ENCODE data around the gene TBC1D17.
"Not testable (repeated sequence)": the region's sequence is repeated elsewhere in the genome, so short reads cannot be mapped to it uniquely, and the experiment has no call there.

The TBC1D17 gene

DNA sequence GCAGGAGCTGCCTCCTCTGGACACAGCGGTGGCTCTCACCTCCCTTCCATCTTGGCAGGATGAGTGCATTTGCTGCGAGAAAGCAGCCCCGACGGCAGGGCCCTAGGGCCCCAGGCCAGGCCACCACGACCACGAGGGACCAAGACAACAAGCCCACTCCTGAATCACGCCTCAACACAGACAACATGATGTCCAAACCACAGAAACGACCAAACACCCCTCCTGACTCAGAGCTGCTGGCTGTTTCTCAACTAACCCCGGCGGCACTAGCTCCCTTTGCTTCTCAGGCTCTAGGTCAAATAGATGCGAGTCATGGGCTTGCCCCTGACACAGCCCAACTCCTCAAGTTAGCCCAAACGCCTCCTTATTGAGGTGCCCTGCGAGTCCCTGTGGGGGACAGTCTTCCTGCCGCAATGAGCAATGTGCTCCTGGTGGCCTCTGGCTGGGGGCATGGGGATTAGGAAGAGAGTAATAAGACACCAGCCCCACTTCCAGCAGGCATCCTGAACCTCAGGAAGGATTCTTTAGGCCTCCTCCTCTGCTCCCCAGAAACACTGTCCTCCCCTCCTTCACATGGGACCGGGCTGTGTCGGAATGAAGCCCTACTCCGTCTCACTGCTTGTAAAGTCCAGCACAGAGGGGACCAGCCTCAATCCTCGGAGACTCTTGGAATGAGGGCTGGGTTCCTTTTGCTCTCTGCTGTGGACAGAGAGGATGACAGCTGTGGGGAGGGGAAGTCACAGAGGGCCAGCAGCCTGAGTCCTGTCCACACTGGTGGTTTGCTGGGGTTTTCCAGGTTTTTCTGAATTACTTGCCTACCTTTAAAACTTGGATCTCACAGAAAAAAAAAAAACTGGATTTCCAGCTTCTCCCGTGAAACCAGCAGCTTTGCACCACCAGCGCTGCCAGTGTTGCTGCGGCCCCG lies 44.6 kb downstream of the TBC1D17 start:
- DNase-seq (ENCODE audit: low read depth): no peak

DNA sequence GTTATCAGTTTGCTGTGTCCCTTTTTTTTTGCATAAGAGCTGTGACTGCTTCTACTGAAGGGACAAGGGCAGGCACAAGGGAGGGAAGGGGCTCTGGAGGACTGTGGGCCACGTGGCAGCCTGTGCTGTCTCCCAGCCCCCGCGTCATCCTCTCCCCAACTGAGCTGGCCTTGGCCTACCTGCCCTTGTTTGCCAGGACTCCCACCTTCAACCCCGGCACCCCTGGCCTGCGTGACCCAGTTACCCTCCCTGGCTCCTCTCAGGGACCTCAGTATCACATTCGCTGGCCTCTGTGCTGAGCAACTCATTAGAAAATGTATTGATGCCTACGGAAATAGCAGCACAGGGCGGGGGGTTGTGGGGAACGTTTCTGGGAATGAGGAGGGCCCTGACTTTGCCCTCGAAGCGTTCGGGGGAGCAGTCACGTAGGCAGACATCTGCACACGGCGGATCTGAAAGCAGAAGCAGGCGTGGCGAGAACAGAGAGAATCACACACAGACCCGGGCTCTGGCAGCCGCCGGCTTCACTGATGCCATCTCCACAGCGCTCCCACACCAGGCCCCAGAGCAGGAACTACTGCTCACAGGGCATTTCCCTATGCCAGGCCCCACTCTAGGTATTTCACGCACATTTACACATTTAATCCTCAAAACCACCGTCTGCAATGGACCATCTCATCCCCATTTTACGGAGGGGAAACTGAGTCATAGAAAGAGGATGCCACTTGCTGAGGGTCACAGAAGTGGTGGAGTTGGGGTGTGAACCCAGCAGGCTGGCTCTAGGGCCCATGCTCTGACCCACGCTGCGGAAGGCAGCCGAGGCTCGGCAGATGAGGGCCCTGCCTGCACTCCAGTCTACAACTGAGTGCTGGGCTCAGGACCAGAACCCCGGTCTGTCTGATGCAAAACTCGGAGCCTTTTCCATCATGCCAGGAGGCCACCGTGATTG lies 45.8 kb downstream of the TBC1D17 start:
- no peak for DNase-seq (ENCODE audit: low read depth)

DNA sequence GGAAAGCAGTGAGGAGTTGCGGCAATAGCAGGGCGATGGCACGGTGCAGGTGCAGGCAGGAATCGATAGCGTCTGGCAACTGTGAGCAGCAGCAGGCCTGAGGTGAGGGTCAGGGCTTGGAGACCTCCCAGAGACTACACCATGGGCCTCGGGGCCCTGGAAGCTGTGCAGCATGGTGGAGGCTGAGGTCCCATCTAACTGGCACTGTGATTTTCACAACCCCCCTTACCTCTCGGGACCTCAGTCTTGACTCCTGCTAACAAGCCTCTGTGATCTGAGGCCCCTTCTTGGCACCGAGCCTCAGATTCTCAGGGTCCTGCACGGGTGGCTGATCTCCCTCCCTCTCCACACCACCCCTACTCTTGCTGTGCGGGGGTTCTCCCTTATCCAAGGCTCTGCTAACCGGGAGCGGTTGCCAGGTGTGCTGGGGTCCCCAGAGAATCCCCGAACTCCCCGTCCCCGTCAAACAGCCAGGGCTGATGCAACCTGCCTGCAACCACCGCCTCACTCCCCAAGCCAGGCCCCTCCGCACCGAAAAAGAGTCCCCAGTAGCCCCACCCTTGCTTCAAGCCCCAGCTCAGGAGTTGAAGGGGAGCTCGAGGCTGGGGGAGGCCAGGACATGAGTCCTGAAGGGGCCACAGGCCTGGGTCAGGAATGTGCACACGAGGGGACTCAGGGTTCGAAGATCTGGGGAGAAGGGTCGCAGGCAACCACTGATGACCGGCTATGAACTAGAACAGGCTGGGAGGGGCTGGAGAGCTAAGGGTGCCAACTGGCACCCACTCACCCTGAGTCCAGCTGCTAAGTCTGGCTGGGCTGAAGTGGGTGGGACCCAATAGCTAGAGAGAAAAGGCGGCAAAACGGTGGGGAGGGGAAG lies 46.7 kb downstream of the TBC1D17 start:
- DNase-seq (ENCODE audit: low read depth): no peak

DNA sequence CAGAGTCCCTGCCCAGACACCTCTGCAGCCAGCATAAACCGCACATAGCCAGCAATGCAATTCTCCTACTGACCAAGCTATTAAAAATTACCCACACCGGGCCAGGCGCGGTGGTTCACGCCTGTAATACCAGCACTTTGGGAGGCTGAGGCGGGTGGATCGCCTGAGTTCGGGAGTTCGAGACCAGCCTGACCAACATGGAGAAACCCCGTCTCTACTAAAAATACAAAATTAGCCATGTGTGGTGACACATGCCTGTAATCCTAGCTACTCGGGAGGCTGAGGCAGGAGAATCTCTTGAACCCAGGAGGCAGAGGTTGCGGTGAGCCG lies 47.3 kb downstream of the TBC1D17 start:
- not testable (repeated sequence) for DNase-seq (ENCODE audit: low read depth)

DNA sequence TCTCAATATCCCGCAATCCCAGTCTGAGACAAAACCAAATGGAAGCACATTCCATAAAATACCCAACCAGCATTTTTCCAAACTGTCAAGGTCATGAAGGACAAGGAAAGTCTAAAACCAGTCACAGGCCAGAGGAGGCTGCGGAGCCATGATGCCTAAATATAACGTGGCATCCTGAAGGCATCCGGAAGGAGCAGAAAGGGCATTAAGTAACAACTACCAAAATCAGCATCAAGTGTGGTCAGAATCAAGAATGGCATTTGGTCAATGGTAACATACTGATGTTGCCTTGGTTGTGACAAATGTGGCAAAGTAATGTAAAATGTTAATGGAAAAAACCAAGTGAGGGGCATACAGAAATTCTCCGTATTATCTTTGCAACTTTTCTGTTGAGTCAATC lies 48.0 kb downstream of the TBC1D17 start:
- no peak for DNase-seq (ENCODE audit: low read depth)

DNA sequence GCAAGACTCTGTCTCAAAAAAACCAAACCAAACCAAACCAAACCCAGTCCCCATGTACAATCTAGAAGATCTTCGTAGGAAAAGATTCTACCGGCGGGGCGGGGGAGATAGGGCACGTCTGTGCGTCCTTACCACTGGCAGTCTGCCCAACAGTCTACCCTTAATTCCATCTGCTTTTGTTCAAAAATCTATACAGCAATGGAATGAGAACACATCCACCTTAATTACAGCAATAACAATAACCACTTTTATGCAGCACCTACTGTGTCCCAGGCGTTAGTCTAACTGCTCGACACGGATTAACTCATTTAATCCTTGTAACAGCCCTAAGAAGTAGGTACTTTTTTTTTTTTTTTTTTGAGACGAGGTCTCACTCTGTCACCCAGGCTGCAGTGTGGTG lies 49.0 kb downstream of the TBC1D17 start:
- no peak for DNase-seq (ENCODE audit: low read depth)

DNA sequence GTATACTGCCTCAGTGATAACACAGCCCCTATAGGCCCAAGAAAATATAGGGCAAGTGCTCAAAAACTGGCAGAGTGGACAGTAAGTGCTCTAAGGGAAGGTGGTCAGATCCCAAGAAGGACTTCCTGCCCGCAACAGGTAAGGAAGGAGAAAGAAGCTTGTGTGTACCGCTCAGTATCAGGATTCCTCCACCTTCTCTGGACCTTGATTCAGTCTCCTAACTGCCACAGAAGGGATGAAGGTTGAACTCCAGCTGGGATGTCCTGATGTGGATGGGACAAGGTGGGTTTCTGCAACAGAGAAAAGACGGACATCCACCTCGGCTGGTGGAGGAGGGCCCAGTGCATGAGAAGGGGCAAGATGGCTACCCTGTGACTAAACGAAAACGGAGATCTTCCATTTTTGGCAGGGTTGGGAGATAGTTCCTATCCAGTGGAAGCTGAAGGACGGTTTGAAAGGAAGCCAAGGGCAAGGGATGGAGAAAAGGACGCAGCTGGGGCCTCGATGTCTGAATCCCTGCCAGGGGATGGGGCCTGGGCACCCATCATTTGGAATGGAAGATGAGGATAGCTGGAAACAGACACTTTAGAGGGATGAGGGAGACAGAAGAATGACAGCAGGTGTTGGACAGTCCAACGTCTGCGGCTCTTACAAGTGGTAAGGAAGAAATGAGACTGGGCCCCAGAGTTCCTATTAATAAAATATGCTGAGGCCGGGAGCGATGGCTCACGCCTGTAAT lies 50.2 kb downstream of the TBC1D17 start:
- no peak for DNase-seq (ENCODE audit: low read depth)

DNA sequence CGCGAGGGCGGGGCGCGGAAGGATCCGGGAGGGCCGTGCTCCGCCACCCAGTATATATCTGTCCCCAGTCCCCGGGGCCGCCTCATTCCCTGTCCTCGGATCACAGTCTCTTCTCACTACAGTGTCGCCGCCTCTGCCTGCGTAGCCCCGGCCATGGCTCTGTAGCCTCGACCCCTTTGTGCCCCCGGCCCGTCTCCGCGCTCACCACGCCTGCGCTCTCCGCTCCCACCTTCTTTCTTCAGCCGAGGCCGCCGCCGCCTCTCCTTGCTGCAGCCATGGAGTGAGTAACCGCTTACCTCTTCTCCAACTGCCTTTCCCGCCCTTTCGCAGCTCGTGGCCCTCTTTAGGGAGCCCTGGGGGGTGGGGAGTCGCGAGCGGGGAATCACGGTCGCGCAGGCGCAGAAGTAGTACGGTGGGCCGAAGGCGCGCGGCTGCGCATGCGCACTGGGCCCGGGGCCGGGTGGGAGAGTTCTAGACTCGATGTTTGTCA lies 51.7 kb downstream of the TBC1D17 start, which contains the start of the genes ATF5 and NUP62:
Gene ATF5, plus strand, starts transcription at position 85 of the 490 bp plus-strand sequence. CDS start 1,646 bp downstream, outside the sequence.
Gene NUP62, minus strand, starts transcription at position 384 of the 490 bp plus-strand sequence. CDS start 19,697 bp downstream, outside the sequence.
- DNase-seq (ENCODE audit: low read depth): peak; percentile 96

DNA sequence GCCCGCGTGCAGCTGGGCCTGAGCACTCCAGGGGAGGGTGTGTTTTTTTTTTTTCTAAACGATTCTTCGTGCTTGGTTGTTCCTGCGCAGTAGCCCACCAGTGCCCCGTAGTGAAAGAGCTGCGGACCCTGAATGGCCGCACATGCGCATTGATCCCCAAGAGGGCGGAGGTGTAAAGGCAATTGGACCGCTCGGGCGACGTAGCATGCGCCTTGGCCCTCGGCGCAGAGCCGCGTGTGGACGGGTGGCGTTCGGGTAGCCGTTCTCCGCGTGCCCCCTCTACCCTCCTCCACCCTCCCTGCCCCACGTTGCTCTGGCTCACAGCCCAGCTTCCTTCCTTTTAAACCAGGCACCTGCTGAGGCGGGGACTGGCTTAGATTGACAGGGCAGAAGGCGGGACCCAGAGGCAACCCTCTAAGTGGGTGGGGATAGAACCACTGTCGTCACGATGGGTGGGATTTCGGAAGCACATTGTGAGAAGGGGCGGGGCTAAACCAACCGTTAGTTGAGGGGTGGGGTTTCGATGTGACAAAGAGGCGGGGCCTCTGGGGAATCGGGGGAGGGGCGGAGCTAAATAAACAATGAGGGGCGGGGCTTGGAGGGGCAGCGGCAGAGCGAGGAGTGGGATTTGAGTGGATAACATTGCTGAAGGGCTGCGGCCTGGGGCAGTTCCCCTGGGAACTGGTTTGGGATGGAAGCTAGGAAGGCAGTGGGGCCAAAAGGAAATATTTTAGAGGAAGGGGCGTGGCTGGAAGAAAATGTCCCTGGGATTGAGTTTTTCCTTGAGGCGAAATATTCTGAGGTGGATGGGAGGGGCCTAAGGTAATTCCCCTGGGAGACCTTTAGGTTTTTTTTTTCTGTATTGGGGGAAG lies 52.3 kb downstream of the TBC1D17 start:
- peak; percentile 69 for DNase-seq (ENCODE audit: low read depth)

DNA sequence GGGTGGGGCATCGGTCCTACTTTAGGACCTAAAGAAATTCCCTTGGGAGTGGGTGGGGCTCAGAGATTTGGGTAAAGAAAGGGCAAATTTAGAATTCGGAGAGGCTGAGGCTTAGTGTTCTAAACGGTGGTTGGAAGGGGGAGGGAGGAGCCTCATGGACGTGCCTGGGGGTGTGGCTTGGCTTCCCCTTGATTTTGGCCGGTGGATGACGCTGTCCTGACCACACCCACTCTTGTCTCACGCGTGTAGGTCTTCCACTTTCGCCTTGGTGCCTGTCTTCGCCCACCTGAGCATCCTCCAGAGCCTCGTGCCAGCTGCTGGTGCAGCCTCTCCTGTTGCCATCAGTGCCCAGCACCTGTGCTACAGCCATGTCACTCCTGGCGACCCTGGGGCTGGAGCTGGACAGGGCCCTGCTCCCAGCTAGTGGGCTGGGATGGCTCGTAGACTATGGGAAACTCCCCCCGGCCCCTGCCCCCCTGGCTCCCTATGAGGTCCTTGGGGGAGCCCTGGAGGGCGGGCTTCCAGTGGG lies 53.0 kb downstream of the TBC1D17 start:
- DNase-seq (ENCODE audit: low read depth): no peak

DNA sequence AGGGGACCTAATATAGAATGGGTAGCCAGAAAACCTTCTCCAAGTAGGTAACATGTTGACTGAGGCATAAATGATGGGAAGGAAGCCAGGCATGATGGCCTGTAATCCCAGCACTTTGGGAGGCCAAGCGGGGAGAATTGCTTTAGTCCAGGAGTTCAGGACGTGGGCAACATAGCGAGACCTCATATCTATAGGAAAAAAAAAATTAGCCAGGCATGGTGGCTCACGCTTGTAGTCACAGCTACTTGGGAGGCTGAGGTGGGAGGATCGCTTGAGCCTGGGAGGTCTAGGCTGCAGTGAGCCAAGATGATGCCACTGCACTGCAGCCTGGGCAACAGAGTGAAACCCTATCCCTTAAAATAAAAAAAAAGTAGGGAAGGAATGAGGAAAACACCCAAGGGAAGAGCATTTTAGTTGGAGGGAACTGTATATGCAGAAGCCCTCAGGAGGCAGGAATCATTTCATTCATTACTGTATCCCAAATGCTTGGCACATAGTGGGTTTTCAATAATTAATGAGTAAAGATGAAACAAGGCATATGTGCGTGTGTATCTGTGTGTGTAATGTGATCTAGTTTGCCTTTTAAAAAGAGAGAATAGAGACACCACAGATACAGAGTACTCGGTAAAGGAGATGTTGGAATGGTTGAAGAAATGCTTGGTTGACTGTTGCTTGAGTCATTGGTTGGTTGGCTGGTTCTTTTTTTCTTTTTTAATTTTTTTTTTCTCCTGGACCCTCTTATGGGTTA lies 54.0 kb downstream of the TBC1D17 start:
- DNase-seq (ENCODE audit: low read depth): no peak

DNA sequence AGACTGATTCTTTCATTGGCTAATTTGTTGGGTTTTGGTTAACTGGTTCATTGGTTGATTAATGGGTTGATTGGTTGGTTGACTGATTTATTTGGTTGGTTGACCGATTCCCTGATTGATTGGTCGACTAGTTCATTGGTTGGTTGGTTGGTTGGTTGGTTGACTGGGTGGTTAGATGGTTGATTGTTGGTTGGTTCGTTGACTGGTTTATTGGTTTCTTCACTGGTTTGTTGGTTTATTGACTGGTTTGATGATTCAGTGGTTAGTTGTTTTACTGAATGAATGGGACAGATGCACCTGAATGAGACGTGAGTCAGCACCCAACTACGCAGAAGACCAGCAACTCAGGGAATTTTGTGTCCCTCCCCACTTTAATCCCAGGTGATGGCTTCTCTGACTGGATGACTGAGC lies 54.5 kb downstream of the TBC1D17 start:
- no peak for DNase-seq (ENCODE audit: low read depth)

DNA sequence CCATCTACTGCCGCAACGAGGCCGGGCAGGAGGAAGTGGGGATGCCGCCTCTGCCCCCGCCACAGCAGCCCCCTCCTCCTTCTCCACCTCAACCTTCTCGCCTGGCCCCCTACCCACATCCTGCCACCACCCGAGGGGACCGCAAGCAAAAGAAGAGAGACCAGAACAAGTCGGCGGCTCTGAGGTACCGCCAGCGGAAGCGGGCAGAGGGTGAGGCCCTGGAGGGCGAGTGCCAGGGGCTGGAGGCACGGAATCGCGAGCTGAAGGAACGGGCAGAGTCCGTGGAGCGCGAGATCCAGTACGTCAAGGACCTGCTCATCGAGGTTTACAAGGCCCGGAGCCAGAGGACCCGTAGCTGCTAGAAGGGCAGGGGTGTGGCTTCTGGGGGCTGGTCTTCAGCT lies 55.2 kb downstream of the TBC1D17 start:
- no peak for DNase-seq (ENCODE audit: low read depth)

DNA sequence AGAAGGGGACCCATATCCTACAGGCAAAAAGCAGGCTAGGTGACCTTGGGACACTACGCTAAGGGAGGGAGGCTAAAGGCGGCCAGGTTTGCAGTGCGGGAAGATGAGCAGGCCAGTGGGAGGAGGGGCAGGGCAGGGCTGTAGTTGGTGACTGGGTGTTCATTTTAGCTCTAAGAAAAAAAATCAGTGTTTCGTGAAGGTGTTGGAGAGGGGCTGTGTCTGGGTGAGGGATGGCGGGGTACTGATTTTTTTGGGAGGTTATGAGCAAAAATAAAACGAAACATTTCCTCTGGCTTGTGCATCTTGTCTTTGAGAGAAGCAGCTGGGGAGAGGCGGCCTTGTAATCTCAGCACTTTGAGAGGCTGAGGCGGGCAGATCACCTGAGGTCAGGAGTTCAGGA lies 56.1 kb downstream of the TBC1D17 start:
- no peak for DNase-seq (ENCODE audit: low read depth)

DNA sequence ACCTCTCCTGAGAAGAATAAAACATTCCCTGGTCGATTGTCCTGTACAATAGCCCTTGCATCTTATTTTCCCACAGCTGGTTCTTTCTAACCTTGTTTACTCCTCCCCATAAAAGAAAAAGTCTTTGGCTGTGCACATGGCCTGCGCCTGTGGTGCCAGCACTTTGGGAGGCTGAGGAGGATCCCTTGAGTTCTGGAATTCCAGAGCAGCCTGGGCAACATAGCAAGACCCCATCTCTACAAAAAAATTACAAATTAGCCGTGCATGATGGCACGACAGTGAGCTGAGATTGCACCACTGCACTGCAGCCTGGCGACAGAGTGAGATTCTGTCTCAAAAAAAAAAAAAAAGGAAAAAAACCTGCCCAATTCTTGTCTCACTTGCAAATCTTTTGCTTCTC lies 59.0 kb downstream of the TBC1D17 start:
- DNase-seq (ENCODE audit: low read depth): no peak

DNA sequence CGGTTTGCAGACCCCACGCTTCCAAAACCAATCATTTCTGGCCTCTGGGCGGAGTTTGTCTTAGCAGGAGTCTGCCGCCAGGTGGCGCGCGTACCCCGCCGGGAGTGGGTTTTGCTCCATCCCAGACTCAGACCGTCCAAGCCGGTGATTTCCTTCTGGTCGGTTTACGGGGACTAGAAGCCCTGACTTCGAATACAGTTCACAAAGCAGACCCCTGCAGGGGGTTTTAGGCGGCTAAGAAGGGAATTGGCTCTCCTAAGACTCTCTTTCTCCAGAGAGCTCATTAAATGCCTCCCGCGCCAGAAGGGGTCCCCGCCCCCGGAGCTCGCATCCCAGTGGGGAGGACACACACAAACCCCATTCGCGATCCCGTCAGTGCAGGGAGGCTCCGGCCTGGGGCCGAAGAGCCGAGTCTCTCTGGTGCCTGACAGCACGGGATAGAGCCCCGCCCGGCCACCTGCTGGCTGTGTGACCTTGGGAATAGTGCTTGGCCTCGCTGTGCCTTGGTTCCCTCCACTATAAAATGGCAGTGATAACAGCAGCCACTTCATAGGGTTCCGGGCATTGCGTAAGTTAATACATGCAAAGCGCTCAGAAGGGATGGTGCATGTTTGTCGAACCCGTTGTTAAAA lies 60.4 kb downstream of the TBC1D17 start:
- DNase-seq (ENCODE audit: low read depth): peak; percentile 78
